Natural killer cell treated with Interleukin-12 subunit alpha and Interleukin-12 subunit beta and Interleukin-15 and Interleukin-18, amount 100 ng/mL, for 72 hours (primary cell): ENCODE results near the gene CYTH1. TPM values are rescaled to one million over a fixed set of nuclear protein-coding genes. Genes with fewer than 3 reads are reported as not detected.
"Not testable (repeated sequence)": the region's sequence is repeated elsewhere in the genome, so short reads cannot be mapped to it uniquely, and the experiment has no call there.

Experiments
- ATAC-seq, 2 donors: fragments of 150-1000 bp; cut with Tn5 transposase in 1 of 2; sonication (Bioruptor Pico), chemical (Tn5 transposase) in 1 of 2; 2 replicates each; pipeline ENCODE4 v1.10.0; 2021
- DNase-seq: peaks from one replicate; pipeline ENCODE4 v3.0.0; 2022; ENCODE audit warnings: low spot score
- H3K27ac Mint-ChIP-seq, 2 donors: 1 replicate in 1 of 2; 2 replicates in 1 of 2; pipeline ENCODE4 v1.8.0; 2022; ENCODE audit warnings: mixed read lengths in 2 of 2, mild to moderate bottlenecking in 1 of 2, moderate library complexity in 1 of 2
- H3K27me3 Mint-ChIP-seq, 2 donors: 1 replicate in 1 of 2; 2 replicates in 1 of 2; pipeline ENCODE4 v1.8.0; 2022; ENCODE audit warnings: mixed read lengths in 2 of 2
- H3K36me3 Mint-ChIP-seq: one replicate; pipeline ENCODE4 v1.8.0; 2022; ENCODE audit warnings: mixed read lengths
- H3K4me1 Mint-ChIP-seq, 2 donors: 1 replicate in 1 of 2; 2 replicates in 1 of 2; pipeline ENCODE4 v1.8.0; 2022; ENCODE audit warnings: low read depth in 2 of 2, mixed read lengths in 2 of 2, mild to moderate bottlenecking in 1 of 2
- H3K4me3 Mint-ChIP-seq: one replicate; pipeline ENCODE4 v1.8.0; 2022; ENCODE audit warnings: mixed read lengths
- H3K9me3 Mint-ChIP-seq: 2 replicates; pipeline ENCODE4 v1.8.0; 2022; ENCODE audit warnings: mixed read lengths
- total RNA-seq, 2 donors: library from RNA; stranded (reverse); gene quantifications; one replicate each; pipeline ENCODE4 v1.2.3, GENCODE V29; 2022

Gene CYTH1
- total RNA-seq, 2 donors from 2014 or later, result 111 to 149 TPM

DNA sequence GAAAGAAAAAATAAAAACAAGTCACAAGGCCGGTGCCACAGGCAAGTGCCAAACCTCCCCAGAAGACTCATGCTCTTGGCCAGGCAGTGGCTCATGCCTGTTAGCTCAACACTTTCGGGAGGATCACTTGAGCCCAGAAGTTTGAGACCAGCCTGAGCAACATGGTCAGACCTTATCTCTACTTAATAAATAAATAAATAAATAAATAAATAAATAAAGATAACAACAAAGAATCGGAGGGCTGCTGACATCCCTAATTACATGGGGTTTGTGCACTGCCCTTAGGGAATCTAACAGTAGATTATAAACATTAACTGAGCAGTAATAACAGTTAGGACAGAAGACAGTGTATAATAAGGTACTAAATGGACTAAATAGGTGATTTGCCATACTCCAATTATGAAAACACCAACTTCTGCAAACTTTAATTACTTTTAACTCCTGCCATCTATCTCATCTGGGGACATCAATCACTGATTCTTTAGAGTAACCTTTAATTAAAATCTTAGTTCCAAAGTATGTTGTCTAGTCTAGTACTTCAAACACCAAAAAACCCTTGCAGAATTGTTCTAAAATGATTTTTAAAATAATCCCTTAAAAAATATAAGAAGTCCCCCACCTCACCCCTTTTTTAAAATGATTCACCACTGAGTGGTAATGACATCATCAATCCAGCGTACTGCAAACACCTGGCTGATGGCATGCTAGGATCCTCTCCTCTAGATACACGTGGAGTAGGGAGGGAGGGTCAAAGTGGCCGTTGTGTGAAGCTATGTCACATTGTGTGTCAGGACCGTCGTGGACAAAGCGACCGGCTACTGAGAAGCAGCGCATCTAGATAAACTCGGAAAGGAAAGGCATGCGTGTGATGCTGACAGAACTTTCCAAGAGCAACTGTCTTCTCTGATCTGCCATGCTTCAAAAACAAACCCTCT lies 28.5 kb downstream of the CYTH1 start:
- H3K27me3 Mint-ChIP-seq, result no peaks in the 10 kb centered on the region
- DNase-seq, result peak; percentile 44
- no peaks in the 10 kb centered on the region for H3K9me3 Mint-ChIP-seq
- H3K27ac Mint-ChIP-seq, result peak overlapping the region; percentile 89 to 96
- no peaks in the 10 kb centered on the region for H3K36me3 Mint-ChIP-seq
- peak overlapping the region; percentile 25 for H3K4me3 Mint-ChIP-seq
- peaks cover 60 to 65% of the 10 kb centered on the region in 2 donors for H3K4me1 Mint-ChIP-seq
- ATAC-seq, result no peak

GRCh38 chr17:78751447-78752161 lies 30.5 kb downstream of the CYTH1 start:
- Mint-ChIP-seq H3K9me3 (no peaks in the 10 kb centered on the region), H3K4me3 (peak overlapping the region; percentile 71), H3K4me1 (peaks cover 62 to 72% of the 10 kb centered on the region in 2 donors), H3K36me3 (no peaks in the 10 kb centered on the region), H3K27ac (peak overlapping the region; percentile 89 to 96), H3K27me3 (no peaks in the 10 kb centered on the region)
- no peak for ATAC-seq
- peak; percentile 58 for DNase-seq

GRCh38 chr17:78751000-78751399 lies 31.1 kb downstream of the CYTH1 start:
- not testable (repeated sequence) for H3K27me3 Mint-ChIP-seq, H3K9me3 Mint-ChIP-seq, H3K36me3 Mint-ChIP-seq, ATAC-seq
- H3K4me1 Mint-ChIP-seq, result peaks cover 65 to 74% of the 10 kb centered on the region in 2 donors
- DNase-seq, result peak; percentile 13
- H3K27ac Mint-ChIP-seq, result peak overlapping the region; percentile 89 to 96
- peak overlapping the region; percentile 71 for H3K4me3 Mint-ChIP-seq

GRCh38 chr17:78748730-78749317 lies 33.2 kb downstream of the CYTH1 start:
- Mint-ChIP-seq H3K4me1 (peaks cover 75 to 86% of the 10 kb centered on the region in 2 donors), H3K27ac (peak overlapping the region; percentile 89 to 96), H3K4me3 (peak overlapping the region; percentile 79), H3K9me3 (no peaks in the 10 kb centered on the region), H3K36me3 (no peaks in the 10 kb centered on the region), H3K27me3 (no peaks in the 10 kb centered on the region)
- DNase-seq (peak; percentile 87), ATAC-seq (peak; percentile 91 to 95)

DNA sequence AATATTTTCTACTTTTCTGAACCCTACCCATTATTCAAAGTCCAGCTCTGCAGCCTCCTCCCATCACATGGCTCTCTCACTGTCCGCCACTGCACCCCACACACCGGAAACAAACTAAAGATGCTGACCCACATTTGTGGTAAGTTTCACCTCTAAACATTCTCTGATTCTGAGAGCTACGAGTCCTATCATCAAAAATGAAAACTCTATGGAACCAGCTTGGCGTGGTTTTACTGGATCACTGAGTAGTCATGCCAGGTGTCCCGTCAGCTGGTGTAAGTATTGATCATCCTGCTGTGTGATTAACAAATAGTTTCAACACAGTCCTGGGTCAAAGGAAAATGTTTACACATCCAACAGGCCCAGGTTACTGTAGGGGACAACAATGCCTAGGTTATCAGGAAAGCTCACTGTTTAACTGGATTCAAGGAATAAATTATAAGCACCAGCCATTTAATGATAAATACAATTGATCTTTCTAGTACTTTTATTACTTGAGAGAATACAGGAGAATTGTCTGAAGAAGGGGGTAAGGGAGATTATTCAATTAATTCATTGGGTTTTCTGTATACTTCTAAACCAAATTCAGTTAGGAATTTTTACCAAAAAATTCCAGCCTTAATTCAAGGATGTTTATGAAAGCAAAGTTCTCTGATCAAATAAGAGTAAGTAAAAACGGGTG lies 33.9 kb downstream of the CYTH1 start:
- Mint-ChIP-seq H3K27me3 (no peaks in the 10 kb centered on the region), H3K27ac (peak overlapping the region; percentile 89 to 96), H3K4me3 (peak overlapping the region; percentile 79), H3K36me3 (no peaks in the 10 kb centered on the region), H3K4me1 (peaks cover 77 to 89% of the 10 kb centered on the region in 2 donors), H3K9me3 (no peaks in the 10 kb centered on the region)
- ATAC-seq (peak; percentile 72 to 76), DNase-seq (peak; percentile 65)

- peak in 1 of 2 donors; percentile 11 for ATAC-seq
- peak overlapping the region; percentile 79 for H3K4me3 Mint-ChIP-seq
- H3K27ac Mint-ChIP-seq, result peak overlapping the region; percentile 89 to 96
- no peaks in the 10 kb centered on the region for H3K36me3 Mint-ChIP-seq
- peak; percentile 35 for DNase-seq
- no peaks in the 10 kb centered on the region for H3K9me3 Mint-ChIP-seq
- no peaks in the 10 kb centered on the region for H3K27me3 Mint-ChIP-seq
- peaks cover 74 to 87% of the 10 kb centered on the region in 2 donors for H3K4me1 Mint-ChIP-seq
Measured at GRCh38 chr17:78747488-78747887, 34.6 kb downstream of the CYTH1 start.

GRCh38 chr17:78746949-78747269 lies 35.2 kb downstream of the CYTH1 start:
- Mint-ChIP-seq H3K27ac (peak overlapping the region; percentile 89 to 96), H3K27me3 (no peaks in the 10 kb centered on the region), H3K4me1 (peaks cover 75 to 88% of the 10 kb centered on the region in 2 donors), H3K36me3 (no peaks in the 10 kb centered on the region), H3K4me3 (peak overlapping the region; percentile 79), H3K9me3 (no peaks in the 10 kb centered on the region)
- ATAC-seq (no peak), DNase-seq (no peak)

- DNase-seq, result peak; percentile 25
- no peaks in the 10 kb centered on the region for H3K36me3 Mint-ChIP-seq
- no peaks in the 10 kb centered on the region for H3K9me3 Mint-ChIP-seq
- peak overlapping the region; percentile 89 to 96 for H3K27ac Mint-ChIP-seq
- H3K4me3 Mint-ChIP-seq, result peak overlapping the region; percentile 60
- ATAC-seq, result no peak
- H3K4me1 Mint-ChIP-seq, result peaks cover 75 to 88% of the 10 kb centered on the region in 2 donors
- no peaks in the 10 kb centered on the region for H3K27me3 Mint-ChIP-seq
Measured at GRCh38 chr17:78746263-78746948, 35.7 kb downstream of the CYTH1 start.

DNA sequence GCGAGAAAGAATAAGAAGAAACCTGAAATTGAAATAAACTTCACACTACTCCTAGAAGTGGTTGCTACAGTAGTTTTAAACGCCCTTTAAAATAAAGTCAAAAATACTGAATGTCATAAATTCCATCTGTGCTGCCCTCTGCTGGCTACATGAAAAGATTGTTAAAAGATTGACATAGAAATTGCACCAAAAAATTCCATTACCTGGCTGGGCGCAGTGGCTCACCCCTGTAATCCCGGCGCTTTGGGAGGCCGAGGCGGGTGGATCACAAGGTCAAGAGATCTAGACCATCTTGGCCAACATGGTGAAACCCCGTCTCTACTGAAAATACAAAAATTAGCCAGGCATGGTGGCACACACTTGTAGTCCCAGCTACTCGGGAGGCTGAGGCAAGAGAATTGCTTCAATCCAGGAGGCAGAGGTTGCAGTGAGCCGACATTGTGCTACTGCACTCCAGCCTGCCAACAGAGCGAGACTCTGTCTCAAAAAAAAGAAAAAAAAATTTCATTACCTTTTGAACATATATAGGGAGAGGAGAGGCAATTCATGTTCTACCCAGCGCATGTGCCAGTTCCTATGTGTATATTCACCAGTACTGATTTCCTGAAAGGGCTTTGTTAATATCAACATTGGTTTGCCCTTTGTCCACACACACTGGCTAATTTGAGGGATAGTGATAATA lies 36.5 kb downstream of the CYTH1 start:
- peaks cover 68 to 86% of the 10 kb centered on the region in 2 donors for H3K4me1 Mint-ChIP-seq

GRCh38 chr17:78742901-78743300 lies 39.2 kb downstream of the CYTH1 start:
- no peak overlapping the region for H3K4me3 Mint-ChIP-seq
- peaks cover 74 to 88% of the 10 kb centered on the region in 2 donors for H3K4me1 Mint-ChIP-seq
- H3K27me3 Mint-ChIP-seq, result no peaks in the 10 kb centered on the region
- peak overlapping the region; percentile 89 to 96 for H3K27ac Mint-ChIP-seq
- DNase-seq (peak; percentile 15), ATAC-seq (no peak)
- H3K9me3 Mint-ChIP-seq, result no peaks in the 10 kb centered on the region
- H3K36me3 Mint-ChIP-seq, result no peaks in the 10 kb centered on the region

More for the DNA sequence above, 36.5 kb downstream of the CYTH1 start:
- no peaks in the 10 kb centered on the region for H3K9me3 Mint-ChIP-seq
- peak overlapping the region; percentile 60 for H3K4me3 Mint-ChIP-seq
- H3K27me3 Mint-ChIP-seq, result no peaks in the 10 kb centered on the region
- no peaks in the 10 kb centered on the region for H3K36me3 Mint-ChIP-seq
- peak overlapping the region; percentile 89 to 96 for H3K27ac Mint-ChIP-seq
- no peak for ATAC-seq
- peak; percentile 62 for DNase-seq

DNA sequence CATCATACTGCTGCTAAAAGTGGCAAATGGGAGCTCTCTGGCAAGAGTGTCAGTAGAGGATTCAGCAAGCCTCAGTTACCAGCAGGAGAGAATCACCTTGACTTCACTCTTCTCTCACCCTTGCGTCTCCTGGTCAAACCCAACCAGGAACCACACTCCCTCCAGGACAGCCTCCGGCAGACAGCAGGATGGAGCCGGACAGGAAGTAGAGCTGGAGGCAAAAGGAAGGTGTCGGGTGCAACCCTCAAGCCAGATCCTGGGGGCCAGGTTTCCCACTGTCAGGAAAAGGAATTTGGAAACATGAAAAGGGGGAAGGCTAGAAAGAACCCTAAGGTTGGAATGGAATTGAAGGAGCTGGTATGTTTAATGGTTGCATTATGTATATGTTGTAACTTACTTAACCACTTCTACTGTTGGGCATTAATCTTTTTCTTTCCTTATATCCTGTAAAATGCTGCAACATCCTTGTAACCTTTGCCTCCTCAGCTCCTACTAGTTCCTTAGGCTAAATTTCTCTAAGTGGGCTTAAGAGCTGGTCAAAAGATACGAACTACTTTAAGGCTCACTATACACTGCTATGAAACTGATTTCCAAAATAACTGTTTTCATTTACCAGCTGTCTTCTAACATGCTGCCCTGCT lies 40.3 kb downstream of the CYTH1 start:
- Mint-ChIP-seq H3K9me3 (no peaks in the 10 kb centered on the region), H3K4me1 (peaks cover 76 to 88% of the 10 kb centered on the region in 2 donors), H3K4me3 (peak overlapping the region; percentile 59), H3K27ac (peak overlapping the region; percentile 64 to 89), H3K36me3 (no peaks in the 10 kb centered on the region), H3K27me3 (no peaks in the 10 kb centered on the region)
- ATAC-seq (no peak), DNase-seq (peak; percentile 58)

DNA sequence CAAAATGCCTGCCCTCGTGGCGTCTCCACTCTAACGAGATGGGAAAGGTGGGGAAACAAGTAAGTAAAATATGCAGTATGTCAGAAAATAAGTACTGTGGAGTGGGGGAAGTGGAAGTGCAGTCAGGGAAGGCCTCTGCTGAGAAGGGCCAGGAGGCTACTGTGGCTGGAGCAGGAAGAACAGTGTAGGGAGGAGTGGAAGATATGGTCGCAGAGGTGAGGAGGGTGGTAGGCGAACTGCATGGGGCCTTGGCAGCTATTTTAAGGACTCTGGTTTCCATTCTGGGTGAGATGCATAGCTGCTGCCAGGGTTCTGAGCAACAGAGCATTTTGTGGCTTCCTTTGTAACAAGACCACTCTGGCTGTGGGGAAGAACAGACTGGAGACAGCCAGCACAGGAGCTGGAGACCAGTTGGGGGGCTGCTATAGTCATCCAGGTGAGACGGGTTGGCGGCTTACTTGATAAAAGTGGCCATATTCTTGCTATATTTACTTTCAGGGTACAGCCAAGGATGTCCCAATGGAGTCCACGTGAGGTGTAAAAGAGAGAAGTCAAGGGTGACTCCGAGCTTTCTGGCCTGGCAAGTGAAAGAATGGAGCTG lies 42.6 kb downstream of the CYTH1 start:
- DNase-seq (peak; percentile 20), ATAC-seq (no peak)
- peak overlapping the region; percentile 94 for H3K27ac Mint-ChIP-seq
- no peaks in the 10 kb centered on the region for H3K9me3 Mint-ChIP-seq
- peak overlapping the region; percentile 68 for H3K4me3 Mint-ChIP-seq
- H3K27me3 Mint-ChIP-seq, result no peaks in the 10 kb centered on the region
- peaks cover 77 to 89% of the 10 kb centered on the region in 2 donors for H3K4me1 Mint-ChIP-seq
- H3K36me3 Mint-ChIP-seq, result no peaks in the 10 kb centered on the region
